AML-193 (cell line): ENCODE measurements around the gene EFNA2.
A peak's percentile ranks its signal among the peaks of the same experiment; 100 is the strongest.

Experiments used
- DNase-seq, 2 experiments: peaks; one replicate each; lab custom pipeline; 2025; lab: John Stamatoyannopoulos, UW

The EFNA2 gene

GRCh38 chr19:1249298-1249989 is 36.2 kb upstream of the EFNA2 start:
- peak; percentile 87 to 91 for DNase-seq

GRCh38 chr19:1249990-1250436 is 35.7 kb upstream of the EFNA2 start:
- DNase-seq, result no peak

GRCh38 chr19:1250437-1251260 is 35.0 kb upstream of the EFNA2 start:
- peak; percentile 11 for DNase-seq

GRCh38 chr19:1251330-1252220 is 34.1 kb upstream of the EFNA2 start:
- peak; percentile 53 to 58 for DNase-seq

GRCh38 chr19:1252221-1252820 is 33.4 kb upstream of the EFNA2 start:
- DNase-seq, result peak; percentile 91 to 93

- peak; percentile 80 to 93 for DNase-seq
Measured at GRCh38 chr19:1252821-1253513, 32.7 kb upstream of the EFNA2 start.

- DNase-seq, result no peak
Measured at GRCh38 chr19:1253514-1254080, 32.1 kb upstream of the EFNA2 start.

- no peak for DNase-seq
Measured at GRCh38 chr19:1254081-1254527, 31.6 kb upstream of the EFNA2 start.

GRCh38 chr19:1254530-1255185 is 31.0 kb upstream of the EFNA2 start:
- no peak for DNase-seq

GRCh38 chr19:1255186-1256161 is 30.2 kb upstream of the EFNA2 start:
- no peak for DNase-seq

- no peak for DNase-seq
Measured at GRCh38 chr19:1256646-1257474, 28.8 kb upstream of the EFNA2 start.

- DNase-seq, result no peak
Measured at GRCh38 chr19:1257475-1258162, 28.1 kb upstream of the EFNA2 start.

GRCh38 chr19:1258163-1258492 is 27.5 kb upstream of the EFNA2 start:
- DNase-seq, result no peak

- DNase-seq, result no peak
Measured at GRCh38 chr19:1258707-1259205, 26.9 kb upstream of the EFNA2 start.

GRCh38 chr19:1259206-1259875 is 26.3 kb upstream of the EFNA2 start:
- peak; percentile 37 to 46 for DNase-seq

GRCh38 chr19:1259876-1260748 is 25.6 kb upstream of the EFNA2 start:
- DNase-seq, result no peak
